Activated T-cell treated with anti-CD3 and anti-CD28 coated beads, Interleukin-2, amount 50 U/mL, for 24 hours (primary cell): Measurements from ENCODE around the gene ZNF319.

Experiments used
- DNase-seq: peaks from one replicate; pipeline ENCODE4 v3.0.0-alpha.2; 2020
- H3K27ac Mint-ChIP-seq: 2 replicates; pipeline ENCODE4 v1.8.0; 2020; ENCODE audit warnings: mild to moderate bottlenecking, mixed read lengths
- H3K27me3 Mint-ChIP-seq: 2 replicates; pipeline ENCODE4 v1.8.0; 2020; ENCODE audit warnings: mixed read lengths
- H3K36me3 Mint-ChIP-seq: 2 replicates; pipeline ENCODE4 v1.8.0; 2020; ENCODE audit warnings: low read depth, mixed read lengths
- H3K4me1 Mint-ChIP-seq: 2 replicates; pipeline ENCODE4 v1.8.0; 2020; ENCODE audit warnings: low read depth, mixed read lengths
- H3K4me3 Mint-ChIP-seq: 2 replicates; pipeline ENCODE4 v1.8.0; 2020; ENCODE audit warnings: mild to moderate bottlenecking, moderate library complexity, mixed read lengths
- H3K9me3 Mint-ChIP-seq: 2 replicates; pipeline ENCODE4 v1.8.0; 2020; ENCODE audit warnings: mixed read lengths

Gene ZNF319

GRCh38 chr16:57999366-57999970, 1.0 kb downstream of the ZNF319 start:
- Mint-ChIP-seq H3K36me3 (peaks cover 61% of the 10 kb centered on the region), H3K4me3 (peak overlapping the region; percentile 81), H3K4me1 (peaks cover 74% of the 10 kb centered on the region), H3K9me3 (no peaks in the 10 kb centered on the region), H3K27ac (peak overlapping the region; percentile 86), H3K27me3 (no peaks in the 10 kb centered on the region)
- DNase-seq: no peak

- Mint-ChIP-seq H3K27me3 (no peaks in the 10 kb centered on the region), H3K9me3 (no peaks in the 10 kb centered on the region), H3K27ac (peak overlapping the region; percentile 86), H3K4me1 (peaks cover 75% of the 10 kb centered on the region), H3K4me3 (peak overlapping the region; percentile 81), H3K36me3 (peaks cover 56% of the 10 kb centered on the region)
- no peak for DNase-seq
Observed at GRCh38 chr16:57998992-57999365, 1.5 kb downstream of the ZNF319 start.

GRCh38 chr16:57998486-57998885, 2.0 kb downstream of the ZNF319 start:
- H3K4me3 Mint-ChIP-seq: peak overlapping the region; percentile 81
- H3K27me3 Mint-ChIP-seq: no peaks in the 10 kb centered on the region
- peak; percentile 67 for DNase-seq
- H3K27ac Mint-ChIP-seq: peak overlapping the region; percentile 86
- H3K36me3 Mint-ChIP-seq: peaks cover 53% of the 10 kb centered on the region
- H3K4me1 Mint-ChIP-seq: peaks cover 72% of the 10 kb centered on the region
- no peaks in the 10 kb centered on the region for H3K9me3 Mint-ChIP-seq

GRCh38 chr16:57997528-57998265, 2.8 kb downstream of the ZNF319 start:
- no peak for DNase-seq
- no peak overlapping the region for H3K4me3 Mint-ChIP-seq
- H3K36me3 Mint-ChIP-seq: peaks cover 45% of the 10 kb centered on the region
- peak overlapping the region; percentile 86 for H3K27ac Mint-ChIP-seq
- H3K9me3 Mint-ChIP-seq: no peaks in the 10 kb centered on the region
- H3K27me3 Mint-ChIP-seq: no peaks in the 10 kb centered on the region
- H3K4me1 Mint-ChIP-seq: peaks cover 68% of the 10 kb centered on the region

GRCh38 chr16:57997176-57997527, 3.3 kb downstream of the ZNF319 start:
- H3K4me3 Mint-ChIP-seq: no peak overlapping the region
- no peak for DNase-seq
- H3K4me1 Mint-ChIP-seq: peaks cover 62% of the 10 kb centered on the region
- no peak overlapping the region for H3K27ac Mint-ChIP-seq
- H3K36me3 Mint-ChIP-seq: peaks cover 40% of the 10 kb centered on the region
- no peaks in the 10 kb centered on the region for H3K27me3 Mint-ChIP-seq
- H3K9me3 Mint-ChIP-seq: no peaks in the 10 kb centered on the region

GRCh38 chr16:57996406-57997175, 3.9 kb downstream of the ZNF319 start:
- H3K27ac Mint-ChIP-seq: no peak overlapping the region

GRCh38 chr16:57995721-57996405, 4.6 kb downstream of the ZNF319 start:
- DNase-seq: no peak
- peaks cover 54% of the 10 kb centered on the region for H3K4me1 Mint-ChIP-seq
- H3K4me3 Mint-ChIP-seq: no peak overlapping the region
- no peaks in the 10 kb centered on the region for H3K27me3 Mint-ChIP-seq
- H3K36me3 Mint-ChIP-seq: peaks cover 32% of the 10 kb centered on the region
- no peaks in the 10 kb centered on the region for H3K9me3 Mint-ChIP-seq
- peak overlapping the region; percentile 53 for H3K27ac Mint-ChIP-seq

More at GRCh38 chr16:57996406-57997175, 3.9 kb downstream of the ZNF319 start:
- DNase-seq: no peak
- Mint-ChIP-seq H3K4me3 (no peak overlapping the region), H3K9me3 (no peaks in the 10 kb centered on the region), H3K27me3 (no peaks in the 10 kb centered on the region), H3K4me1 (peaks cover 56% of the 10 kb centered on the region), H3K36me3 (peaks cover 35% of the 10 kb centered on the region)

- Mint-ChIP-seq H3K4me3 (no peak overlapping the region), H3K4me1 (peaks cover 53% of the 10 kb centered on the region), H3K27me3 (no peaks in the 10 kb centered on the region), H3K27ac (peak overlapping the region; percentile 59), H3K9me3 (no peaks in the 10 kb centered on the region), H3K36me3 (peaks cover 32% of the 10 kb centered on the region)
- peak; percentile 47 for DNase-seq
Observed at GRCh38 chr16:57994778-57995177, 5.7 kb downstream of the ZNF319 start.

- H3K27ac Mint-ChIP-seq: peak overlapping the region; percentile 59
- H3K36me3 Mint-ChIP-seq: peaks cover 32% of the 10 kb centered on the region
- no peak overlapping the region for H3K4me3 Mint-ChIP-seq
- no peak for DNase-seq
- peaks cover 50% of the 10 kb centered on the region for H3K4me1 Mint-ChIP-seq
- H3K9me3 Mint-ChIP-seq: no peaks in the 10 kb centered on the region
- no peaks in the 10 kb centered on the region for H3K27me3 Mint-ChIP-seq
Observed at GRCh38 chr16:57994361-57994760, 6.1 kb downstream of the ZNF319 start.

- no peaks in the 10 kb centered on the region for H3K9me3 Mint-ChIP-seq
- H3K27ac Mint-ChIP-seq: no peak overlapping the region
- DNase-seq: no peak
- H3K36me3 Mint-ChIP-seq: peaks cover 32% of the 10 kb centered on the region
- no peaks in the 10 kb centered on the region for H3K27me3 Mint-ChIP-seq
- H3K4me1 Mint-ChIP-seq: peaks cover 45% of the 10 kb centered on the region
- H3K4me3 Mint-ChIP-seq: no peak overlapping the region
Observed at GRCh38 chr16:57993897-57994296, 6.6 kb downstream of the ZNF319 start.

GRCh38 chr16:57993438-57993837, 7.0 kb downstream of the ZNF319 start:
- H3K36me3 Mint-ChIP-seq: peaks cover 32% of the 10 kb centered on the region
- H3K9me3 Mint-ChIP-seq: no peaks in the 10 kb centered on the region
- DNase-seq: no peak
- H3K4me3 Mint-ChIP-seq: no peak overlapping the region
- peaks cover 41% of the 10 kb centered on the region for H3K4me1 Mint-ChIP-seq
- no peaks in the 10 kb centered on the region for H3K27me3 Mint-ChIP-seq
- no peak overlapping the region for H3K27ac Mint-ChIP-seq

- peaks cover 27% of the 10 kb centered on the region for H3K4me1 Mint-ChIP-seq
- no peak for DNase-seq
- H3K27ac Mint-ChIP-seq: peak overlapping the region; percentile 74
- H3K4me3 Mint-ChIP-seq: no peak overlapping the region
- H3K27me3 Mint-ChIP-seq: no peaks in the 10 kb centered on the region
- no peaks in the 10 kb centered on the region for H3K9me3 Mint-ChIP-seq
- H3K36me3 Mint-ChIP-seq: peaks cover 18% of the 10 kb centered on the region
Observed at GRCh38 chr16:57992084-57992483, 8.4 kb downstream of the ZNF319 start.

GRCh38 chr16:57991551-57992059, 8.9 kb downstream of the ZNF319 start:
- Mint-ChIP-seq H3K4me3 (no peak overlapping the region), H3K36me3 (peaks cover 13% of the 10 kb centered on the region), H3K4me1 (peaks cover 24% of the 10 kb centered on the region), H3K9me3 (no peaks in the 10 kb centered on the region), H3K27ac (no peak overlapping the region), H3K27me3 (no peaks in the 10 kb centered on the region)
- no peak for DNase-seq

GRCh38 chr16:57988929-57989328, 11.5 kb downstream of the ZNF319 start:
- peaks cover 15% of the 10 kb centered on the region for H3K4me1 Mint-ChIP-seq
- no peak for DNase-seq
- no peaks in the 10 kb centered on the region for H3K27me3 Mint-ChIP-seq
- peak overlapping the region; percentile 47 for H3K27ac Mint-ChIP-seq
- H3K36me3 Mint-ChIP-seq: no peaks in the 10 kb centered on the region
- H3K9me3 Mint-ChIP-seq: no peaks in the 10 kb centered on the region
- no peak overlapping the region for H3K4me3 Mint-ChIP-seq
